BLaER1 (cell line): ENCODE measurements around the gene PARD6G.
A peak's percentile ranks its signal among the peaks of the same experiment; 100 is the strongest.
"Not testable (repeated sequence)": the region's sequence is repeated elsewhere in the genome, so short reads cannot be mapped to it uniquely, and the experiment has no call there.

ENCODE experiments used
- H3K27ac ChIP-seq: shearing (Covaris generic); formaldehyde crosslinking; 2 replicates; pipeline ENCODE4 v1.8.1; 2022
- H3K27me3 ChIP-seq: shearing (Covaris generic); formaldehyde crosslinking; 2 replicates; pipeline ENCODE4 v1.8.1; 2022
- H3K36me3 ChIP-seq: shearing (Covaris generic); formaldehyde crosslinking; 2 replicates; pipeline ENCODE4 v1.8.1; 2022
- H3K4me1 ChIP-seq: shearing (Covaris generic); formaldehyde crosslinking; 2 replicates; pipeline ENCODE4 v1.8.1; 2022
- H3K4me2 ChIP-seq: shearing (Covaris generic); formaldehyde crosslinking; 2 replicates; pipeline ENCODE4 v1.8.1; 2022
- H3K4me3 ChIP-seq: shearing (Covaris generic); formaldehyde crosslinking; 2 replicates; pipeline ENCODE4 v1.8.1; 2022
- H3K9ac ChIP-seq: shearing (Covaris generic); formaldehyde crosslinking; 2 replicates; pipeline ENCODE4 v1.8.1; 2022
- H3K9me3 ChIP-seq: shearing (Covaris generic); formaldehyde crosslinking; 2 replicates; pipeline ENCODE4 v1.8.1; 2022
- H4K20me1 ChIP-seq: shearing (Covaris generic); formaldehyde crosslinking; 2 replicates; pipeline ENCODE4 v1.8.1; 2022
- Cebpa-rat ChIP-seq: shearing (Covaris generic); IDR thresholded peaks from 2 replicates; pipeline ENCODE4 v1.8.1; 2022

PARD6G gene

GRCh38 chr18:80247393-80247841, at the start of gene PARD6G:
TSS of gene PARD6G (minus strand) at chr18:80247514. CDS start at chr18:80247348, 166 bp downstream.
- Histone ChIP-seq H3K4me2 (peak within 1 kb of the TSS; percentile 94), H3K9ac (peak within 1 kb of the TSS; percentile 82)

GRCh38 chr18:80262241-80263033, 15.1 kb upstream of the PARD6G start:
- H3K4me3 ChIP-seq, H3K36me3 ChIP-seq, H3K27me3 ChIP-seq, H3K4me1 ChIP-seq, H4K20me1 ChIP-seq, H3K9me3 ChIP-seq, H3K4me2 ChIP-seq, H3K27ac ChIP-seq, H3K9ac ChIP-seq: not testable (repeated sequence)

More at GRCh38 chr18:80247393-80247841, at the start of gene PARD6G:
- no peak for TF ChIP-seq Cebpa-rat
- H3K36me3 ChIP-seq, result no peaks in the 10 kb centered on the region
- H3K4me1 ChIP-seq, result peaks cover 15% of the 10 kb centered on the region
- H3K4me3 ChIP-seq, result peak within 1 kb of the TSS; percentile 84
- H4K20me1 ChIP-seq, result peaks cover 6% of the 10 kb centered on the region; the same call in 1 of the 2 replicates
- peak within 1 kb of the TSS; percentile 64 for H3K27ac ChIP-seq
- peaks cover 31% of the 10 kb centered on the region for H3K27me3 ChIP-seq
- no peaks in the 10 kb centered on the region for H3K9me3 ChIP-seq

GRCh38 chr18:80259610-80260009, 12.3 kb upstream of the PARD6G start:
- Histone ChIP-seq H4K20me1 (no peaks in the 10 kb centered on the region), H3K27me3 (no peaks in the 10 kb centered on the region), H3K9ac (no peak overlapping the region), H3K9me3 (peaks cover 15% of the 10 kb centered on the region; the same call in 1 of the 2 replicates), H3K4me3 (no peak overlapping the region), H3K27ac (no peak overlapping the region), H3K4me2 (no peak overlapping the region), H3K36me3 (no peaks in the 10 kb centered on the region), H3K4me1 (no peaks in the 10 kb centered on the region)
- no peak for TF ChIP-seq Cebpa-rat

GRCh38 chr18:80258640-80259039, 11.3 kb upstream of the PARD6G start:
- no peaks in the 10 kb centered on the region for H4K20me1 ChIP-seq
- no peak overlapping the region for H3K9ac ChIP-seq
- no peak overlapping the region for H3K4me2 ChIP-seq
- no peak overlapping the region for H3K4me3 ChIP-seq
- no peaks in the 10 kb centered on the region for H3K27me3 ChIP-seq
- H3K36me3 ChIP-seq, result no peaks in the 10 kb centered on the region
- H3K4me1 ChIP-seq, result no peaks in the 10 kb centered on the region
- H3K9me3 ChIP-seq, result peaks cover 16% of the 10 kb centered on the region; the same call in 1 of the 2 replicates
- no peak for TF ChIP-seq Cebpa-rat
- no peak overlapping the region for H3K27ac ChIP-seq

- not testable (repeated sequence) for H3K36me3 ChIP-seq, H3K4me3 ChIP-seq, H4K20me1 ChIP-seq, H3K4me2 ChIP-seq, H3K27me3 ChIP-seq, H3K4me1 ChIP-seq, H3K27ac ChIP-seq, H3K9ac ChIP-seq
- H3K9me3 ChIP-seq, result peaks cover 13% of the 10 kb centered on the region; the same call in 1 of the 2 replicates
These were observed 10.5 kb upstream of the PARD6G start for GRCh38 chr18:80257579-80258543.

GRCh38 chr18:80254971-80255500, 7.7 kb upstream of the PARD6G start:
- 0 out of 2 replicates have a peak, but pooled peaks cover 7% of the 10 kb centered on the region for H3K9me3 ChIP-seq
- H3K9ac ChIP-seq, result no peak overlapping the region
- H3K27ac ChIP-seq, result no peak overlapping the region
- no peak for TF ChIP-seq Cebpa-rat
- H3K4me2 ChIP-seq, result no peak overlapping the region
- H3K36me3 ChIP-seq, result no peaks in the 10 kb centered on the region
- no peak overlapping the region for H3K4me3 ChIP-seq
- no peaks in the 10 kb centered on the region for H3K4me1 ChIP-seq
- no peaks in the 10 kb centered on the region for H4K20me1 ChIP-seq
- H3K27me3 ChIP-seq, result no peaks in the 10 kb centered on the region

- no peaks in the 10 kb centered on the region for H4K20me1 ChIP-seq
- H3K9me3 ChIP-seq, result 0 out of 2 replicates have a peak, but pooled peaks cover 7% of the 10 kb centered on the region
- H3K27me3 ChIP-seq, result no peaks in the 10 kb centered on the region
- H3K4me1 ChIP-seq, result peaks cover 9% of the 10 kb centered on the region; the same call in 1 of the 2 replicates
- H3K36me3 ChIP-seq, result no peaks in the 10 kb centered on the region
- H3K4me2 ChIP-seq, result no peak overlapping the region
- no peak for TF ChIP-seq Cebpa-rat
- no peak overlapping the region for H3K4me3 ChIP-seq
- no peak overlapping the region for H3K27ac ChIP-seq
- no peak overlapping the region for H3K9ac ChIP-seq
These were observed 6.7 kb upstream of the PARD6G start for GRCh38 chr18:80253871-80254492.

- Histone ChIP-seq H3K27me3 (no peaks in the 10 kb centered on the region), H3K9me3 (0 out of 2 replicates have a peak, but pooled peaks cover 7% of the 10 kb centered on the region), H4K20me1 (no peaks in the 10 kb centered on the region), H3K4me1 (peaks cover 9% of the 10 kb centered on the region; the same call in 1 of the 2 replicates), H3K4me2 (no peak overlapping the region), H3K36me3 (no peaks in the 10 kb centered on the region), H3K27ac (no peak overlapping the region), H3K9ac (no peak overlapping the region), H3K4me3 (no peak overlapping the region)
- no peak for TF ChIP-seq Cebpa-rat
These were observed 5.9 kb upstream of the PARD6G start for GRCh38 chr18:80253236-80253635.

GRCh38 chr18:80252136-80252535, 4.8 kb upstream of the PARD6G start:
- H3K36me3 ChIP-seq, result no peaks in the 10 kb centered on the region
- H3K27ac ChIP-seq, result no peak overlapping the region
- H3K9me3 ChIP-seq, result 0 out of 2 replicates have a peak, but pooled peaks cover 7% of the 10 kb centered on the region
- peaks cover 9% of the 10 kb centered on the region; the same call in 1 of the 2 replicates for H3K27me3 ChIP-seq
- no peak overlapping the region for H3K4me2 ChIP-seq
- no peak for TF ChIP-seq Cebpa-rat
- H3K4me1 ChIP-seq, result peaks cover 9% of the 10 kb centered on the region; the same call in 1 of the 2 replicates
- no peak overlapping the region for H3K9ac ChIP-seq
- no peaks in the 10 kb centered on the region for H4K20me1 ChIP-seq
- H3K4me3 ChIP-seq, result no peak overlapping the region
